ENCODE results near the gene RENBP.

- TF ChIP-seq CTCF (IDR thresholded peaks at IDR 0.05) (no peak), POLR2A (IDR thresholded peaks at IDR 0.05) (no peak)
Observed at GRCh38 chrX:153932220-153932915, 12.1 kb downstream of the RENBP start.
